ENCODE results near the gene RUFY4.

Gene RUFY4

DNA sequence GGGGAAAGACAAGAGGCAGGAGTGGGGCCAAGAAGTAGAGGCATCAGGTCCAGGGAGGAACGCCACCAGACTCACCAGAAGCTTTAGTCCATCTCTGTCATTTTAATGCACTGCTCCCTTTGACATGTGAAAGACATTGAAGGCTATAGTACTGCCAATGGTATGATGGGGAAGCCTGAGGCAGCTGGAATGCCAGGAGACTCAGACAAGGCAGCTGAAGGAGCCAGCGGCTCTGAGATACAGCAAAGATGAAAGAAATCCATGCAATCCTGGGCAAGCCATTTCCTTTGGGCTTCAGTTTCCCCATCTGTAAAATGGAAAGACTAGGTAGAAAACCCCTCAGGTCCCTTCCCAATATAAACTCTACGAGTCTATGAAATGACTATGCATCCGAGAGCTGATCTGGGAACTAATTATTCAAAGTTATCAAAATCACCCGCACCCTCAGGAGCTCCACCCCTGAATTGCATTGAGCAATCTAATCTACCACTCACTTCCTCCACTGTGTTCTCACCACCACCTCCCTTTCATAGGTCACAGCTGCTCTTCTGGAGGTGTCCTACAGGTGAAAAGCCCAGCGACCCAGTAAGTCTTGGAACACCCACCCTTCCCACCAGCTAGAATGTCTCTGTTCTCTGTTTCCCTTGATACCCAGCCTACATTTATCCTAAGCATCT, 59.9 kb downstream of the RUFY4 start:
- peaks cover 3% of the 10 kb centered on the region for H3K27me3 Mint-ChIP-seq
- no peaks in the 10 kb centered on the region for H3K9me3 Mint-ChIP-seq (ENCODE audit: low read depth)
- no peaks in the 10 kb centered on the region for H3K36me3 Mint-ChIP-seq
- peaks cover 5% of the 10 kb centered on the region for H3K4me1 Mint-ChIP-seq (ENCODE audit: low read depth)
- no peak overlapping the region for H3K4me3 Mint-ChIP-seq
- no peak overlapping the region for H3K27ac Mint-ChIP-seq

DNA sequence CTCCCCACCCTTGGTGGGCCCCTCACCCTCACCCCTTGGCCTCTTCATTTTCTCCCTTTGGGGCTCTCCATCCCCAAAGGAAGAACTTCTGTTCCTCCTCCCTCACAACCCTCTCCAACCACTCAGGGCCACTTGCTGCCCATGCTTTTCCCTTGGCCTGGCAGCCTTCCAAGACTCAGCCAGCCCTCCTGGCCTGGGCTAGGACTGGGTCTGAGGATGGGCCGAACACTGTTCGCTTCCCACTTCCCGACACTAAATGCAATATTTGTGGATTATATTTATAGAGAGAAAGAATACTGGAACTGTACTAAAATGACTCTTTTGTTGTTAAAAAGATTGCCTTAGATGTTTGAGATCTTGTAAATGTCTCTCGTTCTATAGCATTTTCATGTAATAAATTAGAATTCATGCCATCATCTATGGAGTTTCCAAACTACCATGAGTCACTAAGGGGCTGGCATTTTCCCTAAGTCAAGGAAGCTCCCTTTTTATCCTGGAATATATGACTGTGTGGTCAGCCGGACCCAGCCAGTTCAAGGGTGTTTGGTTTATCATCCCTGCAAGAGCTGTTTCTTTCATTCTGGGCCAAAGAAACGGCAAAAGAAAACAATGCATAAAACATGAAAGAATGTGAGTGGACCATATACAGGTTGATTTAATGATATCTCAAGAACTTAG, 60.5 kb downstream of the RUFY4 start:
- no peaks in the 10 kb centered on the region for H3K9me3 Mint-ChIP-seq (ENCODE audit: low read depth)
- H3K4me1 Mint-ChIP-seq (ENCODE audit: low read depth) = peaks cover 5% of the 10 kb centered on the region
- H3K27ac Mint-ChIP-seq = no peak overlapping the region
- H3K36me3 Mint-ChIP-seq = no peaks in the 10 kb centered on the region
- peaks cover 3% of the 10 kb centered on the region for H3K27me3 Mint-ChIP-seq
- H3K4me3 Mint-ChIP-seq = no peak overlapping the region

DNA sequence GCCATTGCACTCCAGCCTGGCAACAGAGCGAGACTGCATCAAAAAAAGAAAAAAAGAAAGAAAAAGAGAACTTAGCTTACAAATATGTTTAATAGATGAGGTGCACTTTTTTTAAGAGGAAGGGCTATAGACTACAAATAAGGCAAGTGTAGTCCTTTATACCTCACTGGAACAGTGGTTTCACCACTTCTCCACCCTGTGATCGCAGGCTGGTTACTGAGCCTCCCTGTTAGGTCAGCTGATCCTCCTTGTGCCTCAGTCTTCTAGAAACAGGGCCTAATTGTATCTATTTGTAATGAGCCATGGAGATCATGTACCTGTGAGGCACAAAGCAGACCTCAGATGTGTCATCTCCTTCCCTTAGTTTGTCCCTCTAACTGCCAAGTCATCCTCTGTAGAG, 61.3 kb downstream of the RUFY4 start:
- no peaks in the 10 kb centered on the region for H3K9me3 Mint-ChIP-seq (ENCODE audit: low read depth)
- peaks cover 3% of the 10 kb centered on the region for H3K27me3 Mint-ChIP-seq
- H3K4me1 Mint-ChIP-seq (ENCODE audit: low read depth) = peaks cover 4% of the 10 kb centered on the region
- no peak overlapping the region for H3K4me3 Mint-ChIP-seq
- H3K36me3 Mint-ChIP-seq = no peaks in the 10 kb centered on the region
- H3K27ac Mint-ChIP-seq = no peak overlapping the region

DNA sequence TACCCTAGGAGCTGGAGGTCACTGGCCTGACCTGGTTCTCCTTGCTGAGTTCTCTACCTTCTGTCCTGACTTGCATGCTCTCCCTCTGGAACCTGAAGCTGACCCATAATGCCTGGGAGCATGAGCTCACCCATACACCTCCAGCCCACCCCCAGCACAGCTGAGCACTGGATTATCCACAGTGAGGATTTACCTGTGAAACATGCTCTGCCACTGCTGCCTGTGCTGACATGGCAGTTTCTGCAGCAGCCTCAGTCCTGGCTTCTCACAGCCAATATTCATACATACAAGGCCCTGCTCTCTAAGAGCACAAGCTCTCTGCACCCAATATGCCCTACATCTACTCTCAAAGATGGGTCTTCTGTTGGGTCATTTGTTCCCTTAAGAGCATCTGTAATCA, 61.8 kb downstream of the RUFY4 start:
- Mint-ChIP-seq H3K4me1 (ENCODE audit: low read depth) (no peaks in the 10 kb centered on the region), H3K4me3 (no peak overlapping the region), H3K27ac (no peak overlapping the region), H3K36me3 (no peaks in the 10 kb centered on the region), H3K9me3 (ENCODE audit: low read depth) (no peaks in the 10 kb centered on the region), H3K27me3 (peaks cover 3% of the 10 kb centered on the region)

DNA sequence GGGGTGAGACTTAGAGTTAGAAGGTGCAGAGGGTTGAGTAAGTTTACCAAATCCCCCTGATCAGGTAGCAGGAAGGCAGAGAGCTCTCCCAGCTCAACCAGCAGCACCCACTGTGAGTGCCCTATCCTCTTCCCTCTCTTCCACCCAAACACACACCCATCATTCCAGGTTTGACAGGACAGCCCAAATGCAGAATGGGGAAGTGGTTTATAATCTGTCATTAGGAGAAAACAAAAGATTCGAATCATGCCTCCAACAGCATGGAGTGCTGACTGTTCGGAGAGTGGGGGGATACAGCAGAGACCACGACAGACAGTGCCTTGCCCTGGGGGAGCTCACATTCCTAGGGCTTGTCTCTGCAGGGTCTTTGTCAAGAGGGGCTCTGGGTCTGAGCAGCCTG, 68.5 kb downstream of the RUFY4 start:
- no peak overlapping the region for H3K4me3 Mint-ChIP-seq
- no peak overlapping the region for H3K27ac Mint-ChIP-seq
- peaks cover 11% of the 10 kb centered on the region for H3K27me3 Mint-ChIP-seq
- H3K9me3 Mint-ChIP-seq (ENCODE audit: low read depth) = no peaks in the 10 kb centered on the region
- no peaks in the 10 kb centered on the region for H3K4me1 Mint-ChIP-seq (ENCODE audit: low read depth)
- H3K36me3 Mint-ChIP-seq = no peaks in the 10 kb centered on the region

DNA sequence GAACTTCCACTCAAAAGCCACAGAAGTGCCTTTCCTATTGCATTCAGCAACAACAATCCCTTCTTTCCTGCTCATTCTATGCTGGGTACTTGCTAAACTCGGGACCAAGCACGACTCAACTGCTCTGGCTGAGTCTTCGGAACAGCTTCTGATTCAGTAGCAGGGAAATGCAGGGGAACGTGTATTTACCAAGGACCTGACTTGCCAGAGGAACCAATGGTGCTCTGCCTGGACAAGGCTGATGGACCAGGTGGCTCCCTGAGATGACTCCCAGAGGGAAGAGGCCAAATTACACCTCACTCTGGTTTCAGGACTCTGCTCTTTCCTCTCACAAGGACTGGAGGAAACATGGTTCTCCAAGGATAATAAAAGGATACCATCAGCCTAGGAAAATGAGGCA, 69.0 kb downstream of the RUFY4 start:
- Mint-ChIP-seq H3K9me3 (ENCODE audit: low read depth) (no peaks in the 10 kb centered on the region), H3K4me3 (no peak overlapping the region), H3K36me3 (no peaks in the 10 kb centered on the region), H3K27me3 (peaks cover 11% of the 10 kb centered on the region), H3K27ac (no peak overlapping the region), H3K4me1 (ENCODE audit: low read depth) (no peaks in the 10 kb centered on the region)
